GM12891 (cell line): ENCODE measurements around the gene MAPKBP1.

Source experiments
- POLR2A ChIP-seq: IDR thresholded peaks from 2 replicates; pipeline ENCODE4 v1.6.1; 2011; ENCODE audit warnings: low read depth, low read length, control low read depth
- POLR2AphosphoS5 ChIP-seq: IDR thresholded peaks from 2 replicates; pipeline ENCODE4 v1.6.1; 2011; ENCODE audit warnings: low read depth, low read length, control low read depth

DNA sequence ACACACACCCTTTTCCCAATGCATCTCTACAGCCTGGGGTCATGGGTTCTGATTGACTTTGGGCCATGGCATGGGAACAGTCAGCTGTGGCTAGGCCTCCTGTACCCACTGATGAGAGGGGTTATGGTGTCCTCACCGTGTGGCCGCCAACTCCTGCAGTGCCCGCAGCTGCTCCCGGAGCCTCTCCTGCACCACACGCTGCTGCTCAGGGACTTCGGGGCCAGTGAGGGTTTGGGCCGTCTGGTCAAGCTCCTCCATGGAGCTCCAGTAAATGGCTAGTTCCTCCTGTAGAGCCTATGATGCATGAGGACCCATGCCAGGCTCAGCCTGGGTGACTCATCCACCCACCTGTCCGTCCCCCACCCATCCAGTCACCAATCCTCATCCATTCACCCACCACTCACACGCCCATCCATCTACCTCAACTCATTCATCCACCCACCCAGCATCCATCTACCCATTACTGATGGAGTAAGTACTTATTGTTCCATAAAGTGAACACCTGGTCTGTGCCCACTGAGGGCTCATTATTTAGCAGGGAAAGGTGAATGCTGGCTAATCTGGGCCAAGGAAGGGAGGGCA lies 98.0 kb downstream of the MAPKBP1 start:
- no peak for TF ChIP-seq POLR2A
- TF ChIP-seq POLR2AphosphoS5, result no peak
